DOHH2 (cell line): ENCODE results near the gene GRHPR.

ENCODE experiments used
- CTCF ChIP-seq: fragments of 200-600 bp; sonication (generic); IDR thresholded peaks from one replicate; pipeline ENCODE4 v1.5.1; 2014; ENCODE audit warnings: antibody characterized with exemption, mild to moderate bottlenecking, low read depth, low read length; ENCODE audit not compliant: poor library complexity, severe bottlenecking
- EZH2phosphoT487 ChIP-seq: fragments of 200-600 bp; sonication (generic); IDR thresholded peaks from 2 replicates; pipeline ENCODE4 v1.6.1; 2017; ENCODE audit warnings: borderline replicate concordance, mild to moderate bottlenecking, antibody characterized with exemption, low read length, moderate library complexity, mixed read lengths

- TF ChIP-seq CTCF: no peak
- no peak for TF ChIP-seq EZH2phosphoT487
These were observed 9.2 kb upstream of the GRHPR start for GRCh38 chr9:37413311-37413710.
